Hepatocyte (in vitro differentiated cells): ENCODE results near the gene RNASE1.

Experiments used
- EZH2 ChIP-seq: fragments of 200-600 bp; sonication (generic); IDR thresholded peaks from 2 replicates; pipeline ENCODE4 v1.6.1; 2016; ENCODE audit warnings: antibody characterized with exemption, mild to moderate bottlenecking, borderline replicate concordance
- EZH2phosphoT487 ChIP-seq: fragments of 200-600 bp; sonication (generic); IDR thresholded peaks from one replicate; pipeline ENCODE4 v1.6.1; 2018; ENCODE audit warnings: antibody characterized with exemption, mild to moderate bottlenecking, low read depth, moderate library complexity; ENCODE audit not compliant: unreplicated experiment, severe bottlenecking
- TF ChIP-seq, protein P1 (sequence below): fragments of 200-600 bp; sonication (generic); IDR thresholded peaks from 2 replicates; pipeline ENCODE4 v1.5.1; 2016; ENCODE audit warnings: antibody characterized with exemption, mild to moderate bottlenecking; ENCODE audit not compliant: poor library complexity

DNA sequence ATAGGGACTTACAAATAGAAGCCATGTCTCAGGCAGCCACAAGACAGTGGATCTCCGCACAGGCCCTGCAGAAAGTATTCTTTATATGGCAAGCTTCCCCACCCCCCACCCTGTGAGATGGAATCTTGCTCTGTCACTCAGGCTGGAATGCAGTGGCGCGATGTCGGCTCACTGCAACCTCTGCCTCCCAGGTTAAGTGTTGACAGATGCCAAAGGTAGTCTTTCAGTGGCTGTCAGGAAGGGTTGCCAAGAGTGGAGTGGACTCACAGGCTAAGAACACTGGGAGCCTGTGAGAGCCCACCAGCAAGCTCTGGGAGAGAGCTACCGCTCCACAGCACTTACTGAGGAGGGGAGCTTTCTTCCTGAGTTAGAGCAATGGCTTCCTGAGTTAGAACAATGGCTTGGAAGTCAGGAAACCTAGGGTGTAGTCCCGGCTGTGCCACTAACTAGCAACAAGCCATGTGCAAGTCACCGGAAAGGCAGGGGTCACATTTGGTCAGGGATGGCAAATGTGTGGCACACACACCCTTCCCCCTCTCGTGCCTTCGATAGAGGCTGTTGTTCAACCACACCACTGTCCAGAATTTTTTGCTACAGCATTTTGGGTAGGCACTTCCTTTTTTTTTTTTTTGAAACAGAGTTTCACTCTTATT lies 2.6 kb downstream of the RNASE1 start:
- TF ChIP-seq, protein P1, sequence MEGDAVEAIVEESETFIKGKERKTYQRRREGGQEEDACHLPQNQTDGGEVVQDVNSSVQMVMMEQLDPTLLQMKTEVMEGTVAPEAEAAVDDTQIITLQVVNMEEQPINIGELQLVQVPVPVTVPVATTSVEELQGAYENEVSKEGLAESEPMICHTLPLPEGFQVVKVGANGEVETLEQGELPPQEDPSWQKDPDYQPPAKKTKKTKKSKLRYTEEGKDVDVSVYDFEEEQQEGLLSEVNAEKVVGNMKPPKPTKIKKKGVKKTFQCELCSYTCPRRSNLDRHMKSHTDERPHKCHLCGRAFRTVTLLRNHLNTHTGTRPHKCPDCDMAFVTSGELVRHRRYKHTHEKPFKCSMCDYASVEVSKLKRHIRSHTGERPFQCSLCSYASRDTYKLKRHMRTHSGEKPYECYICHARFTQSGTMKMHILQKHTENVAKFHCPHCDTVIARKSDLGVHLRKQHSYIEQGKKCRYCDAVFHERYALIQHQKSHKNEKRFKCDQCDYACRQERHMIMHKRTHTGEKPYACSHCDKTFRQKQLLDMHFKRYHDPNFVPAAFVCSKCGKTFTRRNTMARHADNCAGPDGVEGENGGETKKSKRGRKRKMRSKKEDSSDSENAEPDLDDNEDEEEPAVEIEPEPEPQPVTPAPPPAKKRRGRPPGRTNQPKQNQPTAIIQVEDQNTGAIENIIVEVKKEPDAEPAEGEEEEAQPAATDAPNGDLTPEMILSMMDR = no peak
- TF ChIP-seq EZH2 (no peak), EZH2phosphoT487 (no peak)
